Limb (tissue), 2 donors: ENCODE measurements around the gene ANTXR1.
A peak's percentile ranks its signal among the peaks of the same experiment; 100 is the strongest.

ENCODE experiments used
- DNase-seq, 2 donors: peaks; one replicate each; pipeline ENCODE4 v3.0.0-alpha.2; 2016; ENCODE audit errors: extremely low spot score in 2 of 2

The ANTXR1 gene

GRCh38 chr2:69013142-69013839, at the start of gene ANTXR1:
TSS of gene ANTXR1 (plus strand) at chr2:69013179. CDS start at chr2:69013500, 321 bp downstream.
- peak; percentile 85 to 86 for DNase-seq

- DNase-seq: no peak
Measured at GRCh38 chr2:68964282-68964681, 48.7 kb upstream of the ANTXR1 start.

GRCh38 chr2:68968221-68968620, 44.8 kb upstream of the ANTXR1 start:
- DNase-seq: no peak

DNA sequence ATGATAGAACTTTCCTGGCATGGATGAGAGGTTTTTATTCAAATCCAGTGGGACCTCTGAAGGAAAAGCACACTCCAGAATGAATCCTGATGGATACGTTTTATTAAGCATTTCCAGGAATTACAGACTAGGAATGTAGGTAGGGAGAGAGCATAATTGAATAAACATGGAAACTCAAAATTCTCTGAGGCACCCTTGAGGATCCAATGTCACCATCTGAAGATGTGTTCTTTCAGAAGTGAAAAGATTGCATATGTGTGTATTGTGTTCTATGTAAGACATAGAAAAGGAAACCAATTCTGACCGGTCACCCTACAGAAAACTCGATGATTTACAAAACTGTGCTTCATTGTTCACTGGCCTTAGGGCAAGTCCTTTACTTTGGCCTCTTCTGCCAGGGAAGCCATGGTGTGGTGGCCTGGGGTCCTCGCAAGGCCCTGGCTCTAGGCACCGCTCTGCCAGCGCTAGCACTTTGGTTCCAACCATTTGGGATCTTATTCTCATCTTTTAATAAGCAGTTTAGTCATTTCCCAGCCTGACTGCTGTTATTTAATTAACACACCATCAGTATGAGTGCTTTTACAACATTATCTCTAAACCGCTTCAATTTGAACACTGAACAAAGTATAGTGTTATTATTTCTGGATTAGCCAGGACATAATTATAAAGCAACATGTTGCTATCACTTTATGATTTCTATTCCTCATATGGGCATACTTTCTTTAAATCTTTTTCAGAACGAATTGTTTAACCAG, 43.1 kb upstream of the ANTXR1 start:
- peak in 1 of 2 donors; percentile 39 for DNase-seq

GRCh38 chr2:68970566-68971265, 42.3 kb upstream of the ANTXR1 start:
- peak in 1 of 2 donors; percentile 49 for DNase-seq

DNA sequence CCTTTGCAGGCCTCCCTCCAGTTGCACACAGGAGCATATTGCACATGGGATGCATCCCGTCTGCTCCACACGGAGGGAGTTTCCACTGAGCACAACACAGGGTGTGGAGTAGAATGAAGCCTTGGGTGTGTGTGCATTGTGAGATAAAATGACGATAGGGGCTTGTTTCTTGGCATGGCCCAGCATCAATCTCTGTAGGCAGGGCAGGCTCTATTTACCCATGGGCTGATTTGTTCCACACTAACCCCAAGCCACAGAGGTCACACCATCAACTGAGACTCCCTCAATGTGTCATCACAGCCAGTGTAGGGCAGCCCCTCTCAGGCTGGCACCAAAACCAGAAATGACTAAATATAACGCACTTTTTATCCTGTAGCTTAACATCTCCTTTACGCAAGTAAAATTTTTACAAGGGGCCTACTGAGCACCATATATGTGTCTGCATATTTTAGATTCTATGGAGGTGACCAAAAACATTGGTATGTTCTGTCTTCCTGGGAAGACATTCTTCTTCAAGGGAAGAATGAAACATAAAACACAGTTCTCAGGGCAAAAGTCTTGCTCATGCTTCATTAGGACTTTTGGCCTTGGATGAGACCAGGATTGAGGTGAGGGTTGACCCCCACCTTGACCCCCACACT, 41.3 kb upstream of the ANTXR1 start:
- DNase-seq: no peak

GRCh38 chr2:68974251-68974650, 38.7 kb upstream of the ANTXR1 start, which contains the start of gene GKN1:
TSS of gene GKN1 (plus strand) at chr2:68974636. CDS start at chr2:68974678, 42 bp downstream.
- DNase-seq: no peak

- DNase-seq: no peak
Measured at GRCh38 chr2:68974946-68975665, 37.9 kb upstream of the ANTXR1 start.

GRCh38 chr2:68975844-68976243, 37.1 kb upstream of the ANTXR1 start:
- no peak for DNase-seq

DNA sequence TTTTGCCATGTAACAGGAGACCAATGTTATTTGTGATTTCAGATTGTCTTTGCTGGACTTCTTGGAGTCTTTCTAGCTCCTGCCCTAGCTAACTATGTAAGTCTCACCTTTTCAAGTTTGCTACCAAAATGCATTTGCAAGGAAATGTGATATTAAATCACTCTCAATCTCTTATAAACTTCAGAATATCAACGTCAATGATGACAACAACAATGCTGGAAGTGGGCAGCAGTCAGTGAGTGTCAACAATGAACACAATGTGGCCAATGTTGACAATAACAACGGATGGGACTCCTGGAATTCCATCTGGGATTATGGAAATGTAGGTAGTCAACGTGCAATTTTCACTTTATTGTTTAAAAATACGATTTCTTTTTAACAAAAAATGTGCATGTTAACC, 35.5 kb upstream of the ANTXR1 start:
- DNase-seq: no peak

DNA sequence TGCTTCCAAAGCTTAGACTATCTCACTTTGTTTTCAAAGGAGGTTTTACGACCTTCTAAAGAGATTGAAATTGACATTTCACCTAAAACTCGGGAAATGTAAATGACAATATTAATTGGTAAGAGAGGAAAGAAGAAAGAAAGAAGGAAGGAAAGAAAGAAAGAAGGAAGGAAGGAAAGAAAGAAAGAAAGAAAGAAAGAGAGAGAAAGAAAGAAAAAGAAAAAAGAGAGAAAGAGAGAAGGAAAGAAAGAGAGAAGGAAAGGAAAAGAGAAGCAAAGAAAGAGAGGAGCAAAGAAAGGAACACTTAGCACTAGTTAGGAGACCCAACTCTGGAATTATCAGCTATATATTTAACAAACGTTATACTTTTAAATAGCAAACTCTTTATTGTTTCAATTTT, 34.9 kb upstream of the ANTXR1 start:
- DNase-seq: no peak

DNA sequence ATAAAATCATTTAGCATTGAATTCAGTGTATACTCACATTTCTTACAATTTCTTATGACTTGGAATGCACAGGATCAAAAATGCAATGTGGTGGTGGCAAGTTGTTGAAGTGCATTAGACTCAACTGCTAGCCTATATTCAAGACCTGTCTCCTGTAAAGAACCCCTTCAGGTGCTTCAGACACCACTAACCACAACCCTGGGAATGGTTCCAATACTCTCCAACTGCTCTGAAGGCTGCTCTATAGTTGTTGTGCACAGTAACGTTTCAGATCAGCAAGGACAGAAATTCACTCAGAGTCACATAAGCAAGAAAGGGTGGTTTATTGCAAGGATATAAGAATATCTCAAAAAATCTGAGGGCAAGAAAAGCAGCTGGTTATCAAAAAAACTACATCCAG, 32.0 kb upstream of the ANTXR1 start:
- DNase-seq: no peak

DNA sequence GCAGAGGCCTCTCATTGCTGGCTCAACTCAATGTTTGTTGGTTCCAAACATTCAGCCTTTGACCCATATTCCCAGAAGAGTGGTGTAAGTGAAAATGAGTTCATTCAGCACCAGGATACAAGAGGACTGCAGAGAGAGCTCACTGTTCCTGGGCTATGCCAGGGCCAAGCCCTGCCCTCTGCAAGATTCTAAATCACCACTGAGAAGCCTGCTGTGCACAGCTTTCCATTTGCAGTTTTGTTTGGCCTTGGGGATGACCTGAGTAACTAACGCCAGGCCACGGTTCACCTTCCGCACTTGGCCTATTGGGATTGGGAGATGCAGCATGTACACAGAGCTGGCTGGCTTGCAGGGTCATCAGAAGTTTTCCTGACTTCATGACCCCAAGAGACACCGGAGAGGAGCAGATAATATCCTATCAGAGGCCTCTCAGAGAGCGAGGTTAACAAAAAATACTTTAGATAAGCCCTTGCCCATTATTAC, 25.9 kb upstream of the ANTXR1 start:
- no peak for DNase-seq

DNA sequence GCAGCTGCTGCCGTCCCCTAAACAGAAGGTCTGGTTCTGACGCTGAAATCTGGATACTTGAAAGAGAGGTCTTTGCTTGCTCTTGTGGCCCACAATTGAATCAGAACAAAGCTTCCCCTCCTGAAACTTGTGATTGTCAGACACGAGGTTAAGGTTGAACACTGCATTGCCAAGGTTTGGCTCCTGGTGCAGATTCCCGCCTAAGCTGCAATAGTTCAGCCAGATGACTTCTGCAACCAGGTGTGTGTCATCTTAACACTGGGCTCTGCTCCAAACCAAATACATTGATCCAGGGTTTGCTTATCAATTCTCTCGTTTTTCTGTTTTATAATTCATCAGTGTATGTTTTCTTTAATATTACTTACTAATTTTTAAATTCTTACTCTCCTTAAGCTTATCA, 23.9 kb upstream of the ANTXR1 start:
- DNase-seq: no peak

DNA sequence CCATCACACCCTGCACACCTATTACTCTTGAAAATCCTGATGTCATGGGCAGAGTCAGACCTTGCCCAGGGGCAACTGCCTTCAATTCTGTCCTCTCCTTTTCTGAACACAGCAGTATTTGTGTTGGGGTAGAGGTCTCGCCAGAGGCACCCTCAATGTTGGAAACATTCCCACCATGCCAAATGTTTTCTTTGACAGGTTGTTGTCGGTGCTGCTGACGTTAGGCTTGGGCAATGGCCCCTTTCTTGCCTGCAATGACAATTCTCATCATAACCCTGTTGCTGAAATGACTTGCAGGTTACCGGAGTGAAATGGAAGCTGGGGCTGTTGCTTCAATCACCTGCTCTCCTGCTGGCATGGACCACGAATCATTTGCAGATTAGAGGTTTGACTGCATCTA, 20.6 kb upstream of the ANTXR1 start:
- DNase-seq: no peak

DNA sequence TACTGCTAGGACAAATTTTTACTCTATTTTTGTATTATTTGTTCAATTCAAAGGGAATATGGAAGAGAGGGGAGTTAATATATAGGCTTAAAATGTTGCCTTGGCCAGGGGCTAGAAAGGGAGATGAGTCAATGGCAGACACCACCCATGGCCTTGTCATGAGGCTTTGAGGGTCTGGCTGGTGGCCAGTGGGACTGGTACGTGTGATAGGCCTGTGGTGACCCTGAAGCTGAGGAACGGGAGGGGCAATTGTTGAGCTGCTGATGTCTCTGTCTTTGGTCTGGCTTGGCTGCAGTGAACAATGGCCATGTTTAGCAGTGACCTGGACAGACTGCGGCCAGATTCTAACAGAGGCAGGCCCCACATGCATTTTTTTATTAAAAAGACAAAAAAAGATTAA, 20.0 kb upstream of the ANTXR1 start:
- DNase-seq: no peak

GRCh38 chr2:68993660-68994059, 19.3 kb upstream of the ANTXR1 start:
- no peak for DNase-seq

GRCh38 chr2:68994864-68995263, 18.1 kb upstream of the ANTXR1 start:
- DNase-seq: no peak

DNA sequence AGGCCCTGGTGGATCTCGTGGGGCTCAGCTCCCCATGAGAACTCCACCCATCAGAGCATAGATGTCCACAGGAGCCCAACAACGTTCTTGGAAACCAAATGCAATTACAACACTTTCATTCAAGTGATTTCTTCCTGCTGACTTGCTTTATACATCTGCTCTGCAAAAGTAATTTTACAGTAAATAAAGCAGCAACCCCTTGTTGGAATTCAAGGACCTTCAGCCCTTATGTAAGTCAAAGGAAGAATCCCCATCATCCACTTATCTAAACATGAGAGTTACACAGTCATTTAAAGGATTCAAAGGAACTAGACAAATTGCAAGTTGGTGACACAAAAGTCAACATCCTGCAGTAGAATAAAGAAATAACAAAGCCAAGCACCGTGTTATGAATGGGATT, 17.1 kb upstream of the ANTXR1 start:
- no peak for DNase-seq

DNA sequence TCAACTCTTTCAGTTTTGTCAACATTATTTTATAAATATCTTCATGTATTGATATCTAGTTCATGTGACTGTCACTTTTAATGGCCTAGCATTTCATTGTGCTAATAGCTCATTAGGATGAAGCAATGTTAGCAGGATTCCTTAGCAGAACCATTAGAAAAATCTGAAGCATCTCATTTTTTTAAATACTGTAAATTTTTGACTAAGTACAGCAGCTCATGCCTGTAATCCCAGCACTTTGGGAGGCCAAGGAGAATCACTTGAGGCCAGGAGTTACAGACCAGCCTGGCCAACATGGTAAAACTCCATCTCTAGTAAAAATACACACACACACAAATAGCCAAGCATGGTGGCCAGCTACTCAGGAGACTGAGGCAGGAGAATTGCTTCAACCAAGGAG, 15.6 kb upstream of the ANTXR1 start:
- no peak for DNase-seq

DNA sequence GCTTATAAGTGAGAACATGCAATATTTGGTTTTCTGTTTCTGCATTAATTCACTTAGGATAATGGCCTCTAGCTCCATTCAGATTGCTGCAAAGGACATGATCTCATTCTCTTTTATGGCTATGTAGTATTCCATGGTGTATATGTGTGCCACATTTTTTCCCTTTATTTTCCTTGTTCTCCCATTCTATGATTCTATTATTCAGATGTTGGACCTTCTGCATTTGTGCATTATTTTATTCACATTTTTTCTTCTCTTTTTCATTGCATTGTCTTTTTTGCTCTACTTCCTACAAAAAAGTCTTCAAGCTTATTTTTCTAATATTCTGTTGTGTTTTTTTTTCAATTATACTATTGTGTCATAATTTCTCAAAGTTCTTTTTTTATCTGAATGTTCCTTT, 11.1 kb upstream of the ANTXR1 start:
- no peak for DNase-seq
